HG02973 (cell line): Measurements from ENCODE around the gene SCAMP4.

Source experiments
- ATAC-seq: cut with Tn5 transposase; IDR thresholded peaks from one replicate; pipeline ENCODE4 v1.9.1; 2021; ENCODE audit warnings: moderate library complexity; ENCODE audit not compliant: unreplicated experiment

The SCAMP4 gene

GRCh38 chr19:1911098-1911497 lies 5.9 kb downstream of the SCAMP4 start:
- ATAC-seq, result no peak

GRCh38 chr19:1911995-1912394 lies 6.8 kb downstream of the SCAMP4 start:
- ATAC-seq, result no peak

GRCh38 chr19:1912760-1913505 lies 7.7 kb downstream of the SCAMP4 start:
- ATAC-seq, result no peak

- ATAC-seq, result no peak
Observed at GRCh38 chr19:1913781-1914577, 8.8 kb downstream of the SCAMP4 start.

GRCh38 chr19:1914826-1915341 lies 9.7 kb downstream of the SCAMP4 start:
- no peak for ATAC-seq

- ATAC-seq, result no peak
Observed at GRCh38 chr19:1917146-1917545, 11.9 kb downstream of the SCAMP4 start.

- ATAC-seq, result no peak
Observed at GRCh38 chr19:1917926-1918325, 12.7 kb downstream of the SCAMP4 start.

- no peak for ATAC-seq
Observed at GRCh38 chr19:1918975-1919374, 13.8 kb downstream of the SCAMP4 start.

GRCh38 chr19:1920644-1921043 lies 15.4 kb downstream of the SCAMP4 start:
- no peak for ATAC-seq

- ATAC-seq, result no peak
Observed at GRCh38 chr19:1921326-1921725, 16.1 kb downstream of the SCAMP4 start.

- ATAC-seq, result no peak
Observed at GRCh38 chr19:1921825-1922224, 16.6 kb downstream of the SCAMP4 start.

GRCh38 chr19:1922803-1923202 lies 17.6 kb downstream of the SCAMP4 start:
- no peak for ATAC-seq

GRCh38 chr19:1923319-1923718 lies 18.1 kb downstream of the SCAMP4 start:
- ATAC-seq, result no peak

GRCh38 chr19:1924320-1924961 lies 19.2 kb downstream of the SCAMP4 start:
- ATAC-seq, result no peak

GRCh38 chr19:1925544-1925943 lies 20.3 kb downstream of the SCAMP4 start:
- no peak for ATAC-seq

- no peak for ATAC-seq
Observed at GRCh38 chr19:1929021-1929742, 24.0 kb downstream of the SCAMP4 start.

- ATAC-seq, result no peak
Observed at GRCh38 chr19:1931445-1931844, 26.2 kb downstream of the SCAMP4 start.

GRCh38 chr19:1932395-1932794 lies 27.2 kb downstream of the SCAMP4 start:
- no peak for ATAC-seq

- no peak for ATAC-seq
Observed at GRCh38 chr19:1933244-1933643, 28.0 kb downstream of the SCAMP4 start.

- ATAC-seq, result no peak
Observed at GRCh38 chr19:1933942-1934341, 28.7 kb downstream of the SCAMP4 start.
